Measurements from ENCODE around the gene ZNF808. TPM values are rescaled to one million over a fixed set of nuclear protein-coding genes. Genes with fewer than 3 reads are reported as not detected.
"Not testable (repeated sequence)": the region's sequence is repeated elsewhere in the genome, so short reads cannot be mapped to it uniquely, and the experiment has no call there.

ZNF808 gene
- total RNA-seq, 6 experiments from 2014 or later: 3.3 to 12.3 (median 5.8) TPM

DNA sequence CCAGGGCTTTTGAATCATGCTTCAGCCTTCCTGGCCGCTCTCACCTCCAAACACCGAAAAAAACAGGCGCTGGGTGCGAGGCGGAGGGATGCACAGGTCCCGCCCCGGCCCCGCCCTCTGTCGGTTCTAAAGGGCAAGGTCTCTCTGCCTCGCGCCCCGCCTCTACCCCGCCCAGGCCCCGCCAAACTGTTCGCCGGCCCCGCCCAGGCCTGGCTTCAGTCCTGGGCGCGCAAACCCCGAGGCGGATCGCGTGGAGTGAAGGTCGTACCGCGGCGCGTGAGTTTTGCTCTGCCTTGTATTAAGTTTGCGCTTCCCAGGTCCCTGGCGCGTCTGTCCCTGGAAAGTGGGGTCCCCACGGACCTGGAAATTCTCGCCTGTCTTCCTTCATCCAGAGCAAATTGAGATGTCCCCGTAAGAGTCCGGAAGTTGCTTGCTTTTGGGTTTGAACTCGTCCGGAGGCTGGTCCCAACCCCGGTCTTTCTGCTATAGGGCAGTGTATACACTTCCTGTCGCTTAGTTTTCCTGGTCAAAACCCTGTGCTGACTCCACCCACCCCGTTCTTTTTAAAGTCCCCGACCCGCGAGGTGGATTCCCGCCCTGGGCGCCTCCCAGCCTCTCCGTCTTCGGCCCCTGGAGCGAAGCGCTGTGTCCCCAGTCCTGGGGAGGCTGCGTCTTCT is 8.4 kb downstream of the ZNF808 start:
- DNase-seq: peak; percentile 70 to 77 (median 76)
- H3K9me3 ChIP-seq: no peaks in the 10 kb centered on the region
- H3K36me3 ChIP-seq: peaks cover 0 to 9% (median 0%) of the 10 kb centered on the region in 4 donors
- 44% methylated on average over 18 of the region's 50 CpGs for WGBS (ENCODE audit: insufficient coverage, low coverage, low lambda C conversion rate, missing lambda C conversion rate)
- intact Hi-C loops (cut with DNase I): no loop called here
- peak; percentile 84 to 97 (median 91) for ATAC-seq
- peak overlapping the region; percentile 23 to 37 (median 32) for H3K4me3 ChIP-seq
- no peak for TF ChIP-seq POLR2A (IDR thresholded peaks at IDR 0.05)
- TF ChIP-seq, protein P1, sequence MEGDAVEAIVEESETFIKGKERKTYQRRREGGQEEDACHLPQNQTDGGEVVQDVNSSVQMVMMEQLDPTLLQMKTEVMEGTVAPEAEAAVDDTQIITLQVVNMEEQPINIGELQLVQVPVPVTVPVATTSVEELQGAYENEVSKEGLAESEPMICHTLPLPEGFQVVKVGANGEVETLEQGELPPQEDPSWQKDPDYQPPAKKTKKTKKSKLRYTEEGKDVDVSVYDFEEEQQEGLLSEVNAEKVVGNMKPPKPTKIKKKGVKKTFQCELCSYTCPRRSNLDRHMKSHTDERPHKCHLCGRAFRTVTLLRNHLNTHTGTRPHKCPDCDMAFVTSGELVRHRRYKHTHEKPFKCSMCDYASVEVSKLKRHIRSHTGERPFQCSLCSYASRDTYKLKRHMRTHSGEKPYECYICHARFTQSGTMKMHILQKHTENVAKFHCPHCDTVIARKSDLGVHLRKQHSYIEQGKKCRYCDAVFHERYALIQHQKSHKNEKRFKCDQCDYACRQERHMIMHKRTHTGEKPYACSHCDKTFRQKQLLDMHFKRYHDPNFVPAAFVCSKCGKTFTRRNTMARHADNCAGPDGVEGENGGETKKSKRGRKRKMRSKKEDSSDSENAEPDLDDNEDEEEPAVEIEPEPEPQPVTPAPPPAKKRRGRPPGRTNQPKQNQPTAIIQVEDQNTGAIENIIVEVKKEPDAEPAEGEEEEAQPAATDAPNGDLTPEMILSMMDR (IDR thresholded peaks at IDR 0.05): no peak
- no peaks in the 10 kb centered on the region for H3K4me1 ChIP-seq
- no peaks in the 10 kb centered on the region for H3K27me3 ChIP-seq
- no peak overlapping the region for H3K27ac ChIP-seq

DNA sequence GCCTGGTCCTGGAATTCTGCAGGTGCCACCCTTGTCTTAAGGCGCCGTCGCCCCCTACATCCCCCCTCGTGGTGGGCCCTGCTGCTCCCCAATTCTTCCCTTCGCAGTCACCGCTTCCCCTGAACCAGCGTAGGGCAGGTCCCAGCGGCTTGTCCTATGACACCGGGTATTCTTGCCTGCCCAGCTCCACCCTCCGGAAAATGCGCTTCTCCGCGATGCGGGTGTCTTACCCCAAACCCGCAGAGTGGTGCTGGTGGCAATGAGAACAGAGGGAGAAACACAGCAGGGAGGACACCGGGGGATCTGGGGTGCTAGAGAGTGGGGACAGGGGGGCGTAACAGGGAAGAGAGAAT is 9.0 kb downstream of the ZNF808 start:
- no peaks in the 10 kb centered on the region for H3K27me3 ChIP-seq
- H3K27ac ChIP-seq: no peak overlapping the region
- TF ChIP-seq, protein P1 (IDR thresholded peaks at IDR 0.05): no peak
- TF ChIP-seq POLR2A (IDR thresholded peaks at IDR 0.05): no peak
- ATAC-seq: peak in 2 of 4 donors; percentile 13 to 47
- H3K4me1 ChIP-seq: no peaks in the 10 kb centered on the region
- WGBS (ENCODE audit: insufficient coverage, low coverage, low lambda C conversion rate, missing lambda C conversion rate): 28% methylated on average over 17 of the region's 17 CpGs
- no peak for DNase-seq
- H3K4me3 ChIP-seq: peak overlapping the region; percentile 23 to 37 (median 32)
- H3K36me3 ChIP-seq: peaks cover 0 to 9% (median 0%) of the 10 kb centered on the region in 4 donors
- intact Hi-C loops (cut with DNase I): no loop called here
- no peaks in the 10 kb centered on the region for H3K9me3 ChIP-seq

DNA sequence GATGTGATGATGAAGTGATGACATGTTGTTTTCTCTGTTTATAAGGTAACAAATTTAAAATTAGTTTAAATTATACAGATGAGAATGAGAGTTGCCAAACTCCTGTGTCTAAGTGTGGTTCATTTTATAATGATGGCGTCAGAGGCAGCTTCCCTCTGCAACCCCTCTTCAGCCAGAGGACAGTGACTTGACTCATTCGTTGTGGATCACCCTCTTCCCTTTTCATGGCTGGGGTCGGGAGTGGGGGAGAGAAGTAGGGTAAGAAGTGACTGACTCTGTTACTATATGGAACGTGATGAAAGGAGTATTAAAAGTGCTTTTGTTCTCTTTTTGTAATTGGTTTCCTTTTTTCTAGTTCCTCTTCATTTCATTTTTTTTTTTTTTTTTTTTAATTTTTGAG is 11.3 kb downstream of the ZNF808 start:
- H3K36me3 ChIP-seq; H3K4me3 ChIP-seq; ATAC-seq; H3K27me3 ChIP-seq; intact Hi-C loops (cut with DNase I); H3K4me1 ChIP-seq; H3K27ac ChIP-seq; H3K9me3 ChIP-seq; DNase-seq: not testable (repeated sequence)
- WGBS (ENCODE audit: insufficient coverage, low coverage, low lambda C conversion rate, missing lambda C conversion rate): 52% methylated on average over 3 of the region's 4 CpGs

DNA sequence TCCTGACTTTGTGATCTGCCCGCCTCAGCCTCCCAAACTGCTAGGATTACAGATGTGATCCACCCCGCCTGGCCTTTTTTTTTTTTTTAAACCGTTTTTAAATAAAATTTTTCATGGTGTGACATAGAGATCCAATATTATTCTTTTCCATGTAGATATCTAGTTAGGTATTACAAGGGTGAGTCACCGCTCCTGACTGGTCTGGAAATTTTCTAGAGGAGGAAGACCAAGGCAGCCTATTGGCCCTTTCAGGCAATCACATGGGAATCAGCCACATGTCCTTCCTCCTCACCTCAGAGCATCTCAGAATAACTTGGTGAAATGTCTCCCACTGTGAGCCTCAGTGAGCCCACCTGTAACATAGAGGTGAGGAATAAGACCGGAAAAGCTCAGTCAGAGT is 13.7 kb downstream of the ZNF808 start:
- H3K4me1 ChIP-seq; H3K27me3 ChIP-seq; H3K9me3 ChIP-seq; H3K27ac ChIP-seq; H3K4me3 ChIP-seq; ATAC-seq; DNase-seq; intact Hi-C loops (cut with DNase I): not testable (repeated sequence)
- peaks cover 0 to 15% (median 9%) of the 10 kb centered on the region in 4 donors for H3K36me3 ChIP-seq
- 97% methylated on average over 5 of the region's 5 CpGs for WGBS (ENCODE audit: insufficient coverage, low coverage, low lambda C conversion rate, missing lambda C conversion rate)

DNA sequence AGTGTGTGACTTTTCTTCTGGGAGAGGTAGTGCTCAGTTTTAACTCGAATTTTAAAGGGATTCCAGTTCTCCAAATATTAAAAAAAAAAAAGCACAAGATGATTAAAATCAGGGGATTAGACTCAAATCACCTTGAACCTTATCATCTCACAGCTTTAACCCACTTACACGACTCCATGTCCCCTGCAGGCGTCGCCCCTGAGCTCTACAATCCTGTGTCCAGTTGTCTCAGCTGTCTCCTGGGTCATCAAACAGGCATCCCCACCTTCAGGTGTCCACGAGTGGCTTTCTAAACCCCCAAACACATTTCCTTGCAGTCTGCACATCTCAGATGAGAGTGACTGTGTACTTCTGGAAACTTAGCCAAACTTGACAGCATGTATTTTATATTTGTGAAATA is 14.1 kb downstream of the ZNF808 start:
- 85% methylated on average over 5 of the region's 5 CpGs for WGBS (ENCODE audit: insufficient coverage, low coverage, low lambda C conversion rate, missing lambda C conversion rate)

DNA sequence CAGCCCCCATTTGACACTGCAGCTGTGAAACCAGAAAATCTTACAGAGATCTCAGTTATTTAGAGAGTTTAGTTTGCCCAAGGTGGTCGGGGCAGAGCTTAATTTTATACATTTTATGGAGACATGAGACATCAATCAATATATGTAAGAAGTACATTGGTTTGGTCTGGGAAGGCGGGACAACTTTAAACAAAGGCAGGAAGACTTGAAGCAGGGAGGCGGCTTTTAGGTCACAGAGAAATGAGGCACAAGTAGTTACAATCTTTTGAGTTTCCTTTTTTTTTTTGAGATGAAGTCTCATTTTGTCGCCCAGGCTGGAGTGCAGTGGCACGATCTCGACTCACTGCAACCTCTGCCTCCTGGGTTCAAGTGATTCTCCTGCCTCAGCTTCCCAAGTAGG is 15.1 kb downstream of the ZNF808 start:
- H3K4me1 ChIP-seq; ATAC-seq; H3K27me3 ChIP-seq; H3K4me3 ChIP-seq; DNase-seq; intact Hi-C loops (cut with DNase I); H3K27ac ChIP-seq; H3K9me3 ChIP-seq: not testable (repeated sequence)
- H3K36me3 ChIP-seq: peaks cover 0 to 24% (median 12%) of the 10 kb centered on the region in 4 donors
- 64% methylated on average over 6 of the region's 6 CpGs for WGBS (ENCODE audit: insufficient coverage, low coverage, low lambda C conversion rate, missing lambda C conversion rate)

More for the DNA sequence above, 14.1 kb downstream of the ZNF808 start:
- ATAC-seq: no peak
- intact Hi-C loops (cut with DNase I): no loop called here
- DNase-seq: no peak
- Histone ChIP-seq H3K27me3 (no peaks in the 10 kb centered on the region), H3K36me3 (peaks cover 0 to 15% (median 9%) of the 10 kb centered on the region in 4 donors), H3K4me1 (no peaks in the 10 kb centered on the region), H3K27ac (no peak overlapping the region), H3K9me3 (no peaks in the 10 kb centered on the region), H3K4me3 (no peak overlapping the region)
- TF ChIP-seq, protein P1 (IDR thresholded peaks at IDR 0.05): no peak
- TF ChIP-seq POLR2A (IDR thresholded peaks at IDR 0.05): no peak

Measured in right lobe of liver (tissue), 6 donors.